Measurements from ENCODE around the gene EDAR.

DNA sequence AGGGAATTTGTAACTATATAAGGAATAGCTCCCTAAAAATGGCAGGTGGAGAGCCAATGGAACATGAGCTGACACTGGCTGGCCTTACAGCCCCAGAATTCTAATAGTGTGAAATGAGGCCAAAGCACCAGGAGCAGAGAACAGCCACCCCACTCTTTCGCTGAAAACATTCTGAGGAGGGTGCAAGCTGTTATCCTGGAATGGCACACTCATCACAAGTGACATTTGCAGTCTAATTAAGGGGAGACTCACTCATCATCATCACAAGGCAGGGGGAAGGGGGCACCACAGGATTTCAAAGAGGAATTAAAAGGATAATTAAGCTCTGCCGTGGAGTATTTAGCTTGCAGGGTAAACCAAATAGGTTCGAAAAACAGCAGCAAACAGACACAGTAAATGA, 94.3 kb downstream of the EDAR start:
- TF ChIP-seq, protein P1, sequence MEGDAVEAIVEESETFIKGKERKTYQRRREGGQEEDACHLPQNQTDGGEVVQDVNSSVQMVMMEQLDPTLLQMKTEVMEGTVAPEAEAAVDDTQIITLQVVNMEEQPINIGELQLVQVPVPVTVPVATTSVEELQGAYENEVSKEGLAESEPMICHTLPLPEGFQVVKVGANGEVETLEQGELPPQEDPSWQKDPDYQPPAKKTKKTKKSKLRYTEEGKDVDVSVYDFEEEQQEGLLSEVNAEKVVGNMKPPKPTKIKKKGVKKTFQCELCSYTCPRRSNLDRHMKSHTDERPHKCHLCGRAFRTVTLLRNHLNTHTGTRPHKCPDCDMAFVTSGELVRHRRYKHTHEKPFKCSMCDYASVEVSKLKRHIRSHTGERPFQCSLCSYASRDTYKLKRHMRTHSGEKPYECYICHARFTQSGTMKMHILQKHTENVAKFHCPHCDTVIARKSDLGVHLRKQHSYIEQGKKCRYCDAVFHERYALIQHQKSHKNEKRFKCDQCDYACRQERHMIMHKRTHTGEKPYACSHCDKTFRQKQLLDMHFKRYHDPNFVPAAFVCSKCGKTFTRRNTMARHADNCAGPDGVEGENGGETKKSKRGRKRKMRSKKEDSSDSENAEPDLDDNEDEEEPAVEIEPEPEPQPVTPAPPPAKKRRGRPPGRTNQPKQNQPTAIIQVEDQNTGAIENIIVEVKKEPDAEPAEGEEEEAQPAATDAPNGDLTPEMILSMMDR (IDR thresholded peaks at IDR 0.05 in 2 of 3, conservative IDR thresholded peaks at IDR 0.05 in 1 of 3; ENCODE audit: borderline replicate concordance in 1 of 3, insufficient read depth in 1 of 3, low read depth in 2 of 3, low read length in 2 of 3): no peak
- TF ChIP-seq YY1 (IDR thresholded peaks at IDR 0.05; ENCODE audit: extremely low read depth, insufficient replicate concordance, low read depth, low read length) (no peak), POLR2AphosphoS5 (IDR thresholded peaks at IDR 0.05; ENCODE audit: low read depth, low read length) (no peak), RAD21 (IDR thresholded peaks at IDR 0.05; ENCODE audit: low read depth) (no peak), EZH2 (IDR thresholded peaks at IDR 0.05) (no peak), CBX3 (IDR thresholded peaks at IDR 0.05; ENCODE audit: low read depth) (no peak), POLR2A (IDR thresholded peaks at IDR 0.05; ENCODE audit: borderline replicate concordance, extremely low read depth, insufficient read depth, insufficient read length) (no peak)
- TF ChIP-seq, protein P2, sequence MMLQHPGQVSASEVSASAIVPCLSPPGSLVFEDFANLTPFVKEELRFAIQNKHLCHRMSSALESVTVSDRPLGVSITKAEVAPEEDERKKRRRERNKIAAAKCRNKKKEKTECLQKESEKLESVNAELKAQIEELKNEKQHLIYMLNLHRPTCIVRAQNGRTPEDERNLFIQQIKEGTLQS (IDR thresholded peaks at IDR 0.05): no peak
- TF ChIP-seq, protein P3, sequence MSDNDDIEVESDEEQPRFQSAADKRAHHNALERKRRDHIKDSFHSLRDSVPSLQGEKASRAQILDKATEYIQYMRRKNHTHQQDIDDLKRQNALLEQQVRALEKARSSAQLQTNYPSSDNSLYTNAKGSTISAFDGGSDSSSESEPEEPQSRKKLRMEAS (IDR thresholded peaks at IDR 0.05): no peak
- TF ChIP-seq, protein P4, sequence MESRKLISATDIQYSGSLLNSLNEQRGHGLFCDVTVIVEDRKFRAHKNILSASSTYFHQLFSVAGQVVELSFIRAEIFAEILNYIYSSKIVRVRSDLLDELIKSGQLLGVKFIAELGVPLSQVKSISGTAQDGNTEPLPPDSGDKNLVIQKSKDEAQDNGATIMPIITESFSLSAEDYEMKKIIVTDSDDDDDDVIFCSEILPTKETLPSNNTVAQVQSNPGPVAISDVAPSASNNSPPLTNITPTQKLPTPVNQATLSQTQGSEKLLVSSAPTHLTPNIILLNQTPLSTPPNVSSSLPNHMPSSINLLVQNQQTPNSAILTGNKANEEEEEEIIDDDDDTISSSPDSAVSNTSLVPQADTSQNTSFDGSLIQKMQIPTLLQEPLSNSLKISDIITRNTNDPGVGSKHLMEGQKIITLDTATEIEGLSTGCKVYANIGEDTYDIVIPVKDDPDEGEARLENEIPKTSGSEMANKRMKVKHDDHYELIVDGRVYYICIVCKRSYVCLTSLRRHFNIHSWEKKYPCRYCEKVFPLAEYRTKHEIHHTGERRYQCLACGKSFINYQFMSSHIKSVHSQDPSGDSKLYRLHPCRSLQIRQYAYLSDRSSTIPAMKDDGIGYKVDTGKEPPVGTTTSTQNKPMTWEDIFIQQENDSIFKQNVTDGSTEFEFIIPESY (IDR thresholded peaks at IDR 0.05; ENCODE audit: extremely low read depth, insufficient replicate concordance, low read length): no peak
- TF ChIP-seq, protein P5, sequence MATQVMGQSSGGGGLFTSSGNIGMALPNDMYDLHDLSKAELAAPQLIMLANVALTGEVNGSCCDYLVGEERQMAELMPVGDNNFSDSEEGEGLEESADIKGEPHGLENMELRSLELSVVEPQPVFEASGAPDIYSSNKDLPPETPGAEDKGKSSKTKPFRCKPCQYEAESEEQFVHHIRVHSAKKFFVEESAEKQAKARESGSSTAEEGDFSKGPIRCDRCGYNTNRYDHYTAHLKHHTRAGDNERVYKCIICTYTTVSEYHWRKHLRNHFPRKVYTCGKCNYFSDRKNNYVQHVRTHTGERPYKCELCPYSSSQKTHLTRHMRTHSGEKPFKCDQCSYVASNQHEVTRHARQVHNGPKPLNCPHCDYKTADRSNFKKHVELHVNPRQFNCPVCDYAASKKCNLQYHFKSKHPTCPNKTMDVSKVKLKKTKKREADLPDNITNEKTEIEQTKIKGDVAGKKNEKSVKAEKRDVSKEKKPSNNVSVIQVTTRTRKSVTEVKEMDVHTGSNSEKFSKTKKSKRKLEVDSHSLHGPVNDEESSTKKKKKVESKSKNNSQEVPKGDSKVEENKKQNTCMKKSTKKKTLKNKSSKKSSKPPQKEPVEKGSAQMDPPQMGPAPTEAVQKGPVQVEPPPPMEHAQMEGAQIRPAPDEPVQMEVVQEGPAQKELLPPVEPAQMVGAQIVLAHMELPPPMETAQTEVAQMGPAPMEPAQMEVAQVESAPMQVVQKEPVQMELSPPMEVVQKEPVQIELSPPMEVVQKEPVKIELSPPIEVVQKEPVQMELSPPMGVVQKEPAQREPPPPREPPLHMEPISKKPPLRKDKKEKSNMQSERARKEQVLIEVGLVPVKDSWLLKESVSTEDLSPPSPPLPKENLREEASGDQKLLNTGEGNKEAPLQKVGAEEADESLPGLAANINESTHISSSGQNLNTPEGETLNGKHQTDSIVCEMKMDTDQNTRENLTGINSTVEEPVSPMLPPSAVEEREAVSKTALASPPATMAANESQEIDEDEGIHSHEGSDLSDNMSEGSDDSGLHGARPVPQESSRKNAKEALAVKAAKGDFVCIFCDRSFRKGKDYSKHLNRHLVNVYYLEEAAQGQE (IDR thresholded peaks at IDR 0.05; ENCODE audit: low read depth): no peak
